SK-N-SH (cell line): ENCODE measurements around the gene MEF2C.

ENCODE experiments used
- CHD2 ChIP-seq: fragments of 150-350 bp; IDR thresholded peaks from 2 replicates; pipeline ENCODE4 v1.6.1; 2018; ENCODE audit warnings: low read length; ENCODE audit not compliant: partially characterized antibody
- CTCF ChIP-seq: fragments of 200-600 bp; sonication (generic); IDR thresholded peaks from 2 replicates; pipeline ENCODE4 v1.6.1; 2017; ENCODE audit warnings: antibody characterized with exemption, mild to moderate bottlenecking, moderate library complexity
- JUND ChIP-seq: IDR thresholded peaks from 2 replicates; pipeline ENCODE4 v1.4.0; 2012
- NRF1 ChIP-seq: IDR thresholded peaks from 2 replicates; pipeline ENCODE4 v1.6.1; 2012; ENCODE audit warnings: low read depth, mild to moderate bottlenecking, low read length
- POLR2AphosphoS5 ChIP-seq: IDR thresholded peaks from 2 replicates; pipeline ENCODE4 v1.6.1; 2012; ENCODE audit warnings: low read depth, low read length
- RCOR1 ChIP-seq: fragments of 150-350 bp; IDR thresholded peaks from 2 replicates; pipeline ENCODE4 v1.6.1; 2017; ENCODE audit warnings: antibody characterized with exemption, low read length
- REST ChIP-seq: IDR thresholded peaks from 2 replicates; pipeline ENCODE4 v1.6.1; 2012; ENCODE audit warnings: mild to moderate bottlenecking, low read depth, low read length, moderate library complexity
- RXRA ChIP-seq: IDR thresholded peaks from 2 replicates; pipeline ENCODE4 v1.4.0; 2012; ENCODE audit warnings: low read depth, mild to moderate bottlenecking, borderline replicate concordance
- SMC3 ChIP-seq: IDR thresholded peaks from 2 replicates; pipeline ENCODE4 v1.6.1; 2012; ENCODE audit warnings: low read depth, low read length, improper control_type of control experiment
- USF1 ChIP-seq: IDR thresholded peaks from 2 replicates; pipeline ENCODE4 v1.4.0; 2012; ENCODE audit warnings: low read depth, borderline replicate concordance
- TF ChIP-seq, protein P1 (sequence below): IDR thresholded peaks from 2 replicates; pipeline ENCODE4 v1.4.0; 2012; ENCODE audit warnings: low read depth

DNA sequence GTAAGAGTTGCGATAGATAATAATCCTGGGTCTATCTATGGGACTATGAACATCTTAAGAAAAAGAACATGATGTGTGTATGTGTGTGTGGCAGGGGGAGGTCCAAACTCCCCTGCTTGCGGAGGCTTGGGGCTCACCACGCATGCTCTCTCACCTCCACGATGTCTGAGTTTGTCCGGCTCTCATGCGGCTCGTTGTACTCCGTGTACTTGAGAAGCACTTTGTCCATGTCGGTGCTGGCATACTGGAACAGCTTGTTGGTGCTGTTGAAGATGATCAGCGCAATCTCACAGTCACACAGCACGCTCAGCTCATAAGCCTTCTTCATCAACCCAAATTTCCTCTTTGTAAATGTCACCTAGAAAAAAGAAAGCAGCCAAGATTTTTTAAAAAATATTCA lies 78.5 kb downstream of the MEF2C start:
- TF ChIP-seq CTCF (no peak), USF1 (no peak), NRF1 (no peak), RXRA (no peak), POLR2AphosphoS5 (no peak), JUND (no peak), SMC3 (no peak), RCOR1 (no peak), REST (no peak), CHD2 (no peak)
- TF ChIP-seq, protein P1, sequence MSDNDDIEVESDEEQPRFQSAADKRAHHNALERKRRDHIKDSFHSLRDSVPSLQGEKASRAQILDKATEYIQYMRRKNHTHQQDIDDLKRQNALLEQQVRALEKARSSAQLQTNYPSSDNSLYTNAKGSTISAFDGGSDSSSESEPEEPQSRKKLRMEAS = no peak
